Measurements from ENCODE around the gene XRCC3.

Gene XRCC3

DNA sequence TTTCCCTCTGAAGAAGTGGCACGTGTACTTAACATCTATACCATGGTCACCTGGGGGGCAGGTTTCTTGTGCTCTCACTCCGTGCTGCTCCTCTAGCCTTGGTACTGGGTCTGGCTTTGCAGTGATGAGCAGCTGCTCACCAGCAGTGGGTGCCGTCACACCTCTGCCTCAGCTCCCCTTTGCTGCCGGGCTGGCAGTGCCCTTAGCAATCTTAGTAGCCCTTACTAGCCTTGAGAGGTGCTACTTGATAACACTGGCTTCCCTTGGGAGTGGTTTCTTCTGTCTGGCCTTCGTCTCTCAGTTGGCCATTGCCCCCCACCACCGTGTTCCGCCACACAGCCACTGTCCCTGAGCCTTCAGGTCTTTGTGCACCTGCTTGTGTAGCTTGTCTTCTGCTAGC is 63.7 kb downstream of the XRCC3 start:
- H3K36me3 ChIP-seq, result peaks cover 28% of the 10 kb centered on the region

GRCh38 chr14:103650213-103650612 is 65.0 kb downstream of the XRCC3 start:
- Histone ChIP-seq H3K9me3 (no peaks in the 10 kb centered on the region), H3K36me3 (peaks cover 14% of the 10 kb centered on the region), H3K27ac (no peak overlapping the region), H3K4me1 (ENCODE audit: control insufficient read depth in 1 of 2, insufficient read depth in 1 of 2, low read depth in 1 of 2, low read length in 1 of 2) (no peaks in the 10 kb centered on the region), H3K27me3 (no peaks in the 10 kb centered on the region), H3K4me3 (ENCODE audit: low read depth in 1 of 2, low read length in 1 of 2) (no peak overlapping the region)
- TF ChIP-seq, protein P1, sequence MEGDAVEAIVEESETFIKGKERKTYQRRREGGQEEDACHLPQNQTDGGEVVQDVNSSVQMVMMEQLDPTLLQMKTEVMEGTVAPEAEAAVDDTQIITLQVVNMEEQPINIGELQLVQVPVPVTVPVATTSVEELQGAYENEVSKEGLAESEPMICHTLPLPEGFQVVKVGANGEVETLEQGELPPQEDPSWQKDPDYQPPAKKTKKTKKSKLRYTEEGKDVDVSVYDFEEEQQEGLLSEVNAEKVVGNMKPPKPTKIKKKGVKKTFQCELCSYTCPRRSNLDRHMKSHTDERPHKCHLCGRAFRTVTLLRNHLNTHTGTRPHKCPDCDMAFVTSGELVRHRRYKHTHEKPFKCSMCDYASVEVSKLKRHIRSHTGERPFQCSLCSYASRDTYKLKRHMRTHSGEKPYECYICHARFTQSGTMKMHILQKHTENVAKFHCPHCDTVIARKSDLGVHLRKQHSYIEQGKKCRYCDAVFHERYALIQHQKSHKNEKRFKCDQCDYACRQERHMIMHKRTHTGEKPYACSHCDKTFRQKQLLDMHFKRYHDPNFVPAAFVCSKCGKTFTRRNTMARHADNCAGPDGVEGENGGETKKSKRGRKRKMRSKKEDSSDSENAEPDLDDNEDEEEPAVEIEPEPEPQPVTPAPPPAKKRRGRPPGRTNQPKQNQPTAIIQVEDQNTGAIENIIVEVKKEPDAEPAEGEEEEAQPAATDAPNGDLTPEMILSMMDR (IDR thresholded peaks at IDR 0.05), result no peak

More for the DNA sequence above, 63.7 kb downstream of the XRCC3 start:
- H3K4me3 ChIP-seq (ENCODE audit: low read depth in 1 of 2, low read length in 1 of 2), result no peak overlapping the region
- TF ChIP-seq, protein P1 (IDR thresholded peaks at IDR 0.05), result no peak
- H3K4me1 ChIP-seq (ENCODE audit: control insufficient read depth in 1 of 2, insufficient read depth in 1 of 2, low read depth in 1 of 2, low read length in 1 of 2), result no peaks in the 10 kb centered on the region
- no peaks in the 10 kb centered on the region for H3K9me3 ChIP-seq
- no peak overlapping the region for H3K27ac ChIP-seq
- no peaks in the 10 kb centered on the region for H3K27me3 ChIP-seq

DNA sequence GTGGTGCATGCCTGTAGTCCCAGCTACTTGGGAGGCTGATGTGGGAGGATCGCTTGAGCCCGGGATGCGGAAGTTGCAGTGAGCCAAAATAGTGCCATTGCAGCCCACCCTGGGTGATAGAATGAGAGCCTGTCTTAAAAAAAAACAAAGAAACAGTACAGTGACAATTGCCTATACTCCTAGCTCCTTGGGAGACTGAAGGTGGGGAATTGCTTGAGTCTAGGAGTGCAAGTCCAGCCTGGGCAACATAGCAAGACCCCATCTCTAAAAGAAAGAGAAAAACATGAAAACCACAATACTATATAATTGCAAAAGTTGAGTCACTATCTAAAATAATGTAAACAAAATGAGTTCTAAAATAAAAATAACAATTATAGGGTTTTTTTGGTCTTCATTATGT is 66.2 kb downstream of the XRCC3 start:
- TF ChIP-seq, protein P1 (IDR thresholded peaks at IDR 0.05), result no peak
- H3K36me3 ChIP-seq, result peaks cover 4% of the 10 kb centered on the region
- H3K27ac ChIP-seq, result no peak overlapping the region
- H3K27me3 ChIP-seq, result no peaks in the 10 kb centered on the region
- H3K4me3 ChIP-seq (ENCODE audit: low read depth in 1 of 2, low read length in 1 of 2), result no peak overlapping the region
- no peaks in the 10 kb centered on the region for H3K9me3 ChIP-seq
- no peaks in the 10 kb centered on the region for H3K4me1 ChIP-seq (ENCODE audit: control insufficient read depth in 1 of 2, insufficient read depth in 1 of 2, low read depth in 1 of 2, low read length in 1 of 2)

Data from neutrophil (primary cell).